NB4 (cell line): ENCODE measurements around the gene EDIL3.

Experiments
- DNase-seq: peaks from one replicate; pipeline ENCODE4 v3.0.0; 2010; ENCODE audit warnings: low read depth
- H3K4me3 ChIP-seq: one replicate; pipeline ENCODE4 v1.5.1; 2011; ENCODE audit warnings: mild to moderate bottlenecking, low read depth, low read length, moderate library complexity
- MYC ChIP-seq: IDR thresholded peaks from 2 replicates; pipeline ENCODE4 v1.6.1; 2011; ENCODE audit warnings: low read depth, low read length
- POLR2A ChIP-seq: IDR thresholded peaks from 2 replicates; pipeline ENCODE4 v1.6.1; 2011; ENCODE audit warnings: mild to moderate bottlenecking; ENCODE audit not compliant: insufficient read length; ENCODE audit errors: extremely low read depth
- TF ChIP-seq, protein P1 (sequence below): IDR thresholded peaks from 2 replicates; pipeline ENCODE4 v1.6.1; 2011; ENCODE audit warnings: low read depth, low read length
- TF ChIP-seq, protein P2 (sequence below): IDR thresholded peaks from one replicate; pipeline ENCODE4 v1.5.1; 2012; ENCODE audit warnings: low read depth, low read length

EDIL3 gene

DNA sequence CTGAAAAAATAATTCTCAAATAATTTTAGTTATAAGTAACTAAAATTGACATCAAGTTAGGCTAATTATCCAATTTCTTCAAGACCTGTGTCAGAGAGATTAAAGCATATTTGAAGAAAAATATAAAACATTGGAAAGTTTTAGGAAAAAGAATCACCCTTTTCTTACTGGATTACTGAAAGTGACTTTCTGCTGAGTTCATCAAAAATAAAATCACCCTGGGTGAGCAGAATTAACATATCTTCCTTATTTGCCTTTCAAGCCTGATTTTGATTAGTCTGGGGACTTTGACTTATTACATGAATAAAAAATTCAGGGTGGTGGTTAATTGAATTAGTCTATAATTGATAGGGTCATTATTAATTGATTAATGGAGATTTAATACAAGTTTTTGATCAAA, 411.8 kb downstream of the EDIL3 start:
- no peak for DNase-seq
- H3K4me3 ChIP-seq: no peak overlapping the region
- TF ChIP-seq POLR2A (no peak), MYC (no peak)

DNA sequence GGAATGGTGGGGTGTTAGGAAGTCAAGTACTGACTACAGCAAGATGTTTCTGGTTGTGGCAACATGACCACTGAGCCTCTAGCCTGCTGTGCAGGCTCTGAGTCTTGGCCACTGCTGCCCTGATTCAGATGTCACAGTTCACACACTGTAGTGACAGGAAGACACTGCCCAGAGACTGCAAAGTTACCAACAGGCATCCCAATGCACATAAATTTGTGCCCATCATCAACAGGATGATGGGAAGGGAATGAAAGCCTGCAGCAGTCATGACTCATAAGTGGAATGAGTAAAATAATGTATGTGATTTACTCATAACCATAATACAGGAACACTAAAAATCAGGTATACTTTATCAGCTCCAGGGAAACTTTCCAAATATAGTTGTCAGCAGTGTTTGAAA, 412.4 kb downstream of the EDIL3 start:
- TF ChIP-seq POLR2A (no peak), MYC (no peak)
- TF ChIP-seq, protein P1, sequence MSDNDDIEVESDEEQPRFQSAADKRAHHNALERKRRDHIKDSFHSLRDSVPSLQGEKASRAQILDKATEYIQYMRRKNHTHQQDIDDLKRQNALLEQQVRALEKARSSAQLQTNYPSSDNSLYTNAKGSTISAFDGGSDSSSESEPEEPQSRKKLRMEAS: no peak
- TF ChIP-seq, protein P2, sequence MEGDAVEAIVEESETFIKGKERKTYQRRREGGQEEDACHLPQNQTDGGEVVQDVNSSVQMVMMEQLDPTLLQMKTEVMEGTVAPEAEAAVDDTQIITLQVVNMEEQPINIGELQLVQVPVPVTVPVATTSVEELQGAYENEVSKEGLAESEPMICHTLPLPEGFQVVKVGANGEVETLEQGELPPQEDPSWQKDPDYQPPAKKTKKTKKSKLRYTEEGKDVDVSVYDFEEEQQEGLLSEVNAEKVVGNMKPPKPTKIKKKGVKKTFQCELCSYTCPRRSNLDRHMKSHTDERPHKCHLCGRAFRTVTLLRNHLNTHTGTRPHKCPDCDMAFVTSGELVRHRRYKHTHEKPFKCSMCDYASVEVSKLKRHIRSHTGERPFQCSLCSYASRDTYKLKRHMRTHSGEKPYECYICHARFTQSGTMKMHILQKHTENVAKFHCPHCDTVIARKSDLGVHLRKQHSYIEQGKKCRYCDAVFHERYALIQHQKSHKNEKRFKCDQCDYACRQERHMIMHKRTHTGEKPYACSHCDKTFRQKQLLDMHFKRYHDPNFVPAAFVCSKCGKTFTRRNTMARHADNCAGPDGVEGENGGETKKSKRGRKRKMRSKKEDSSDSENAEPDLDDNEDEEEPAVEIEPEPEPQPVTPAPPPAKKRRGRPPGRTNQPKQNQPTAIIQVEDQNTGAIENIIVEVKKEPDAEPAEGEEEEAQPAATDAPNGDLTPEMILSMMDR: no peak
- no peak for DNase-seq
- no peak overlapping the region for H3K4me3 ChIP-seq

DNA sequence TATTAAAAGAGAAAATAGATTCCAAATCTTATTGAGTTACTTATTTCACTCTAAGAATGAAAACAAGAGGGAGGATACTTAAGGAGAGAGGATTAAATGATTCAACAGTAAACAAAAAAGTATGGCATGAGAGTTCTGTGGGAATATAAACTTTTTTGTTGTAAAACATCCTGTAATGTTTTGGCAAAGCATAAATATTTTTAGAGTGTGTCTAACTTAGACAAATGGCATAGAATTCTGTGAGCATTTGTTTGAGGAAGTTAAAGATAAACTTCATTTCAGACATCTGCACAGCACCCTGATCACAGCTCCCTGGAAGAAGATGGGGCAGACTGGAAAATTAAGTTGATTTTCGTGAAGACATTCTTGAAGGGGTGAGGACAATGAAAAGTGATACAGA, 417.3 kb downstream of the EDIL3 start:
- DNase-seq: peak; percentile 7
- H3K4me3 ChIP-seq: no peak overlapping the region
- no peak for TF ChIP-seq POLR2A
- TF ChIP-seq, protein P1: no peak
- TF ChIP-seq MYC: no peak
- TF ChIP-seq, protein P2: no peak

DNA sequence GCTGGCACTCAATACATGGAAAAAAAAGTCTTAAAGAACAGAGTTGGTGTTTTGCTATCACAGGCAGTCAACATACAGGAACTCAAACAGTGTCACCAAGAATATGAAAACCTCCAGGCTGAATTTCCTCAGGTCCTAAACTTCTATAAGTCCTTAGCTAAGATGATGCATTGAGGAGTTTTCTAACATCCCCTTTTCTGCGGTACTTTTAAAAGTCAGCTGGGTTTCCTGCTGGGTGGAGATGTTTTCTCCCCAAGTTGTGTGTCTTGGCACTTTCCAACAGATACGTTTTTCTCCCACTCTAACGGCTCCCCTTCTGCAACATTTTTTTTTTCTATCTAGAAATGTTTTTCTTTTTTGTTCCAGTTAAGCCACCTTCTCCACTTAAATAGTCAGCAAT, 419.2 kb downstream of the EDIL3 start:
- peak overlapping the region; percentile 7 for H3K4me3 ChIP-seq
- peak; percentile 90 for DNase-seq
- TF ChIP-seq POLR2A (no peak), MYC (no peak)
- TF ChIP-seq, protein P2: no peak
- TF ChIP-seq, protein P1: no peak

DNA sequence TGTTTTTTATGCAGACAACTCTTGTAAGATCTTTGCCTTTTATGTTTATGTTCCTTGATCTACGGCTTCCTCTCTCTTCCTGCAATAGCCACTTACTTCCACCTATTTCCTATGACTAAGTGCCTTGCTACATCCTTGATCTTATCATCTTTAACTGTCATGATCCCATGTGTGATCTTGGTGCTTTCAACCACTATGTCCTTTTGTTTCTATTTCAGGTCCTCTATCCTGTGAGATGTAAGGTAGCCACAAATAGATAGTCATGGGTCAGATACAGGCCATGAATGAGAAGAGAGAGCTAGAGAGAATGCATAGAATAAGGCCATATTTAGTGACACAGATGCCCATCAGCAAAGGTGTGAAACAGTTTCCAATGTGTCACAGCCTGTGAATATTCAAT, 420.4 kb downstream of the EDIL3 start:
- H3K4me3 ChIP-seq: no peak overlapping the region
- TF ChIP-seq MYC: peak; percentile 50; the same call in 1 of the 2 replicates
- TF ChIP-seq, protein P2: no peak
- TF ChIP-seq POLR2A: no peak
- TF ChIP-seq, protein P1: peak; percentile 24; the same call in 1 of the 2 replicates
- peak; percentile 87 for DNase-seq

DNA sequence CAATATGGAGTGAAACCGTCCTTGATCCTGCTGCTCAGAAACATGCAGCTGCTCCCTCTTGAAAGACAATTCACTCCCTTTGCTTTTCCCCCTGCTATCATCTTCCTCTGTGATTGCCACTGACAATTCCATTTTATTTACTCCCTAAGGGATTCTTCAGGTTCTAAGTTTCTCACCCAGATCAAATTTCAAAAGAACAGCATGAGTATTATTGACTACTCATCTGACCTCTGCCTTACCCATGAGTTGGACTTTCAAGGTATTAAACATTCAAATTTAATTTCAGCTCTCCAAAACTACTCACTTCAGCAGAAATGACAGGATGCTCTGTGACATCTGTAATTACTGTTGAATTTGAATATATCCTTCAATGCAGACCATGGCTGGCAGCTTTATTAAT, 427.5 kb downstream of the EDIL3 start:
- no peak for DNase-seq
- TF ChIP-seq, protein P1: no peak
- TF ChIP-seq, protein P2: no peak
- TF ChIP-seq MYC (no peak), POLR2A (no peak)
- H3K4me3 ChIP-seq: no peak overlapping the region
